GM12878 (cell line): ENCODE results near the gene HSFX3. TPM values are rescaled to one million over a fixed set of nuclear protein-coding genes. Genes with fewer than 3 reads are reported as not detected.
A peak's percentile ranks its signal among the peaks of the same experiment; 100 is the strongest.

Experiments used
- ATAC-seq: fragments of 200-7000 bp; cut with Tn5 transposase; 3 replicates; pipeline ENCODE4 v1.9.1; 2020; ENCODE audit warnings: mild to moderate bottlenecking, moderate library complexity
- BruUV-seq: library from RNA; stranded (reverse); fragments of 400-500 nt; replicated peaks from 2 replicates; lab custom pipeline; 2021; lab: Mats Ljungman, UMichigan
- CTCF ChIA-PET: fragments of 300-600 bp; sonication (Branson Sonifier 250); formaldehyde crosslinking; extraction: SDS; loops from one replicate; lab custom pipeline; 2021; ENCODE audit warnings: inconsistent platforms; lab: Yijun Ruan, JAX
- POLR2A ChIA-PET: fragments of 350-600 bp; formaldehyde crosslinking; extraction: SDS; loops from one replicate; lab custom pipeline; 2021; ENCODE audit warnings: inconsistent platforms; lab: Charles Lee
- RAD21 ChIA-PET: fragments of 300-600 bp; sonication (Branson Sonifier 250); formaldehyde crosslinking; loops from one replicate; lab custom pipeline; 2023; ENCODE audit warnings: antibody characterized with exemption; ENCODE audit not compliant: unreplicated experiment; lab: Charles Lee
- SMC1A ChIA-PET: fragments of 300-600 bp; sonication (Branson Sonifier 250); formaldehyde crosslinking; loops from one replicate; lab custom pipeline; 2023; ENCODE audit not compliant: unreplicated experiment, uncharacterized antibody; lab: Charles Lee
- DNase-seq: peaks from one replicate; pipeline ENCODE4 v3.0.0-alpha.2; 2011; ENCODE audit warnings: low read depth, low spot score
- FAIRE-seq: peaks from 3 replicates; lab custom pipeline; 2011; peaks lifted over from hg19 to GRCh38; lab: Jason Lieb, UNC
- H2AFZ ChIP-seq: 2 replicates; pipeline ENCODE4 v1.6.0; 2011; ENCODE audit warnings: low read depth, low read length, control low read depth; ENCODE audit not compliant: control insufficient read depth
- H3K27ac ChIP-seq: 2 replicates; pipeline ENCODE4 v1.5.1; 2011; ENCODE audit warnings: control low read depth; ENCODE audit not compliant: control insufficient read depth, insufficient read depth
- H3K27me3 ChIP-seq, 2 experiments: replicated peaks in 1 of 2; 2 replicates each; pipeline versions ENCODE4 v1.6.0 to v1.6.1; 2011; ENCODE audit warnings: low read length in 1 of 2; ENCODE audit not compliant: control insufficient read depth in 2 of 2, insufficient read depth in 2 of 2
- H3K36me3 ChIP-seq, 2 experiments: 2 replicates each; pipeline ENCODE4 v1.5.1; 2011; ENCODE audit warnings: low read length in 1 of 2; ENCODE audit not compliant: control insufficient read depth in 2 of 2, insufficient read depth in 2 of 2
- H3K4me1 ChIP-seq: 2 replicates; pipeline ENCODE4 v1.6.1; 2011; ENCODE audit warnings: mild to moderate bottlenecking, low read length, moderate library complexity, mixed read lengths; ENCODE audit not compliant: control insufficient read depth, insufficient read depth
- H3K4me2 ChIP-seq: 2 replicates; pipeline ENCODE4 v1.6.0; 2011; ENCODE audit warnings: control low read depth; ENCODE audit not compliant: control insufficient read depth, insufficient read depth
- H3K4me3 ChIP-seq: fragments of 200-600 bp; sonication (generic); 2 replicates; pipeline ENCODE4 v1.5.1; 2016
- H3K79me2 ChIP-seq: 2 replicates; pipeline ENCODE4 v1.6.0; 2011; ENCODE audit warnings: low read length; ENCODE audit not compliant: control insufficient read depth, insufficient read depth
- H3K9ac ChIP-seq: 2 replicates; pipeline ENCODE4 v1.8.0; 2011; ENCODE audit warnings: low read length, control low read depth, mixed read lengths; ENCODE audit not compliant: control insufficient read depth, insufficient read depth
- H3K9me3 ChIP-seq: replicated peaks from 3 replicates; pipeline ENCODE4 v1.5.1; 2011; ENCODE audit warnings: mild to moderate bottlenecking, low read length; ENCODE audit not compliant: control insufficient read depth, insufficient read depth
- H4K20me1 ChIP-seq: 2 replicates; pipeline ENCODE4 v1.6.0; 2011; ENCODE audit not compliant: control insufficient read depth, insufficient read depth
- DPF2 ChIP-seq: fragments of 450-650 bp; IDR thresholded peaks from 2 replicates; pipeline ENCODE4 v1.6.1; 2017; ENCODE audit warnings: mild to moderate bottlenecking
- EED ChIP-seq: sonication (generic); IDR thresholded peaks from 2 replicates; pipeline ENCODE4 v1.6.1; 2016; ENCODE audit warnings: antibody characterized with exemption, low read depth
- EP300 ChIP-seq, 2 experiments: fragments of 150-350 bp in 1 of 2; IDR thresholded peaks; 2 replicates each; pipeline ENCODE4 v1.6.1; 2011 to 2012; ENCODE audit warnings: low read depth in 2 of 2, low read length in 2 of 2, borderline replicate concordance in 1 of 2, improper control_type of control experiment in 1 of 2, inconsistent platforms in 1 of 2; ENCODE audit not compliant: control insufficient read depth in 1 of 2
- KDM1A ChIP-seq: fragments of 200-600 bp; sonication (generic); IDR thresholded peaks from 2 replicates; pipeline ENCODE4 v1.6.1; 2016; ENCODE audit warnings: borderline replicate concordance
- MXI1 ChIP-seq: fragments of 150-350 bp; IDR thresholded peaks from 2 replicates; pipeline ENCODE4 v1.6.1; 2011; ENCODE audit warnings: low read depth, mild to moderate bottlenecking, inconsistent platforms, low read length, improper control_type of control experiment
- MYC ChIP-seq: IDR thresholded peaks from 2 replicates; pipeline ENCODE4 v1.6.1; 2011; ENCODE audit warnings: mild to moderate bottlenecking, low read length, moderate library complexity, inconsistent platforms; ENCODE audit not compliant: insufficient read depth, insufficient replicate concordance, insufficient read length, severe bottlenecking
- NR2C1 ChIP-seq: fragments of 450-650 bp; IDR thresholded peaks from 2 replicates; pipeline ENCODE4 v1.6.1; 2017; ENCODE audit warnings: antibody characterized with exemption, mild to moderate bottlenecking, moderate library complexity
- NRF1 ChIP-seq: conservative IDR thresholded peaks from 2 replicates; pipeline ENCODE4 v1.6.1; 2011; ENCODE audit warnings: mild to moderate bottlenecking, low read depth, low read length, improper control_type of control experiment
- RBBP5 ChIP-seq: fragments of 200-600 bp; sonication (generic); conservative IDR thresholded peaks from 2 replicates; pipeline ENCODE4 v1.6.1; 2016
- RUNX3 ChIP-seq: IDR thresholded peaks from 2 replicates; pipeline ENCODE4 v1.6.1; 2012; ENCODE audit warnings: low read length, inconsistent platforms
- WGBS: methylation state at CpG from one replicate; pipeline ENCODE4 v1.1.6; 2016; ENCODE audit warnings: low lambda C conversion rate; ENCODE audit not compliant: insufficient replicate concordance, insufficient coverage; ENCODE audit errors: missing lambda C conversion rate; 5-methylcytosine and 5-hydroxymethylcytosine counted together
- in situ Hi-C: fragments of 300-500 bp; cut with MboI; formaldehyde crosslinking; loops from 9 replicates; pipeline ENCODE4 v1.14.3; 2018; ENCODE audit warnings: mixed read lengths
- intact Hi-C: fragments of 100-400 bp; cut with micrococcal nuclease; formaldehyde crosslinking; loops from one replicate; pipeline ENCODE4 v1.14.2; 2022; ENCODE audit not compliant: unreplicated experiment
- polyA plus RNA-seq, 11 experiments: library from polyadenylated mRNA; depleted of rRNA in 4 of 11; unstranded in 6 of 11; stranded (reverse) in 5 of 11; fragments of >200 nt; fragmentation: Nextera tagmentation in 4 of 11; fragmentation: Illumina TruSeq in 1 of 11; extraction: Ambion mirVana in 4 of 11; extraction: Trizol in 1 of 11; gene quantifications; 1 replicate in 1 of 11; 2 replicates in 10 of 11; pipeline versions ENCODE4 v1.2.1 to v1.2.3, GENCODE V29; 2011 to 2016; ENCODE audit warnings: inconsistent platforms in 2 of 11, missing spikeins in 2 of 11, low read depth in 1 of 11
- total RNA-seq, 4 experiments: library from RNA; depleted of rRNA in 3 of 4; stranded (reverse); fragments of >200 nt in 3 of 4; fragmentation: Illumina TruSeq in 1 of 4; extraction: Trizol in 1 of 4; gene quantifications; 2 replicates each; pipeline versions ENCODE4 v1.2.1 to v1.2.3, GENCODE V29; 2013 to 2021
- TF ChIP-seq, protein P1 (sequence below): IDR thresholded peaks from 2 replicates; pipeline ENCODE4 v1.6.1; 2011; ENCODE audit warnings: mild to moderate bottlenecking, low read depth, low read length, moderate library complexity; ENCODE audit not compliant: insufficient replicate concordance

Gene HSFX3
- total and polyA plus RNA-seq, 10 of the 15 experiments (the other 5 are each of a cell fraction or from before 2014, with no cell fraction given), result 0.05 to 0.40 (median 0.29) TPM; not detected in 5

DNA sequence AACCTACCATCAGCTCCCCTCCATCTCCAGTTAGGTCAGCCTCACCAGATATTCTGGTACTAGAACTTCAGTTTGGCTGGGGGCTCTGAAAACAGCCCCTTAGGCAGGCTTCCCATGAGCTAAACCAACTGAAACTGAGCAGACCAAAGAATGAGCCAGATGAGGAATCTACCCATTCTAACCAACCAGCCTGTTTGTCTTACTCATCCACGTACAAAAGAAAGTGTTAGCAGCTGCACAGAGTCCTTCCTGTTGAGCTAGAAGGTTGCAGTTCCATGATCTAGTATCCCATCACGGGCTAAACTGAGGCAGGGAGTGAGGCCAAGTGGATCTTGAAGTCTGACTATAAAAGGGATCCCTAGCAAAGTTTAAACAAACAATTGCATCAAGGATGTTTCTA, 20.0 kb upstream of the HSFX3 start:
- Histone ChIP-seq H3K4me2 (no peak overlapping the region), H3K27me3 (no peaks in the 10 kb centered on the region), H2AFZ (no peak overlapping the region), H3K9ac (no peak overlapping the region), H4K20me1 (no peaks in the 10 kb centered on the region), H3K9me3 (no peaks in the 10 kb centered on the region), H3K4me3 (no peak overlapping the region), H3K27ac (no peak overlapping the region), H3K79me2 (no peaks in the 10 kb centered on the region), H3K4me1 (no peaks in the 10 kb centered on the region), H3K36me3 (no peaks in the 10 kb centered on the region)
- in situ Hi-C loops (no loop called here), intact Hi-C loops (no loop called here)
- WGBS, result 0% methylated on average over 2 of the region's 2 CpGs
- TF ChIP-seq EED, result 0 out of 2 replicates have a peak, but pooled peaks have one; percentile 36
- peak; percentile 37; the same call in 1 of the 2 replicates for TF ChIP-seq RUNX3
- no peak for TF ChIP-seq MYC
- BruUV-seq, result no TSS peak
- POLR2A ChIA-PET, result no interaction called here
- DNase-seq (no peak), FAIRE-seq (no peak), ATAC-seq (peak; percentile 21; the same call in 2 of the 3 replicates)
- RAD21 ChIA-PET, result no interaction called here
- CTCF ChIA-PET, result no interaction called here
- SMC1A ChIA-PET, result no interaction called here

DNA sequence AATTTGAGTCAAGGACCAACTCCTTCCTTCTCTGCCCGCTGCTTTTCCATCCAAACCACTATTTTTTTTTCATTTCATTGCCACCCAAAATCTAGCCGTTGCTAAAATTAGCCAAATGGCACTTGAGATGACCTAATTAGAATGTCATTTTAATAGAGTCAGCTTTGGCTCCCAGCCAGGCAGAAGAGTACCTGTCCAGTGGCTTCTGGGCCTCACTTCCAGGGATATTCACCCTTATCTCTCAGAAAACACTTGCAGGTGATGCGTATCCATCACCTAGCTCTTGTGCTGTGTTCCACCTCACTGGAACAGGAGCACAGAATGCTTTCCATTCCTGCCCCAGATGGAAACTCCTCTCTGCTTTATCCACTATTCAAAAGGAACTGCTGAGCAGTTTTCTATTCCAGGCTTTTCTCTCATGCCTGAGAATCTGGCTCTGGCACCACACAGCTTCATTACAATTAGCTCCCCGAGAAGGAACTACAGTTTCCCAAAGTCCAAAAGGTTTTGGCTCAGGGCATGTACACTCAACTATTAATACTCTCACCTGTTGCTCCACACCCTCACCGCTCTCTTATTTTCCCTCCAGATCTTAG, 19.1 kb upstream of the HSFX3 start:
- Histone ChIP-seq H3K36me3 (no peaks in the 10 kb centered on the region), H3K4me3 (no peak overlapping the region), H3K4me1 (no peaks in the 10 kb centered on the region), H4K20me1 (no peaks in the 10 kb centered on the region), H2AFZ (no peak overlapping the region), H3K4me2 (no peak overlapping the region), H3K27me3 (no peaks in the 10 kb centered on the region), H3K9ac (no peak overlapping the region), H3K27ac (no peak overlapping the region), H3K9me3 (no peaks in the 10 kb centered on the region), H3K79me2 (no peaks in the 10 kb centered on the region)
- POLR2A ChIA-PET, result no interaction called here
- 33% methylated on average over 5 of the region's 5 CpGs for WGBS
- RAD21 ChIA-PET, result no interaction called here
- no TSS peak for BruUV-seq
- CTCF ChIA-PET, result interaction anchor here (0.6 to 1.0 kb wide), 2 partner anchors 37 to 57 kb away, joined by 3 read pairs; no protein-coding TSS in a partner anchor
- ATAC-seq, result no peak
- SMC1A ChIA-PET, result no interaction called here
- FAIRE-seq, result no peak
- intact Hi-C loops (no loop called here), in situ Hi-C loops (no loop called here)
- DNase-seq, result no peak
- TF ChIP-seq RBBP5 (no peak), NRF1 (no peak), KDM1A (no peak), MXI1 (no peak), DPF2 (no peak), NR2C1 (no peak), EP300 (IDR thresholded peaks at IDR 0.05; ENCODE audit: borderline replicate concordance in 1 of 2, control insufficient read depth in 1 of 2, low read depth in 2 of 2, low read length in 2 of 2) (no peak)
- TF ChIP-seq, protein P1, sequence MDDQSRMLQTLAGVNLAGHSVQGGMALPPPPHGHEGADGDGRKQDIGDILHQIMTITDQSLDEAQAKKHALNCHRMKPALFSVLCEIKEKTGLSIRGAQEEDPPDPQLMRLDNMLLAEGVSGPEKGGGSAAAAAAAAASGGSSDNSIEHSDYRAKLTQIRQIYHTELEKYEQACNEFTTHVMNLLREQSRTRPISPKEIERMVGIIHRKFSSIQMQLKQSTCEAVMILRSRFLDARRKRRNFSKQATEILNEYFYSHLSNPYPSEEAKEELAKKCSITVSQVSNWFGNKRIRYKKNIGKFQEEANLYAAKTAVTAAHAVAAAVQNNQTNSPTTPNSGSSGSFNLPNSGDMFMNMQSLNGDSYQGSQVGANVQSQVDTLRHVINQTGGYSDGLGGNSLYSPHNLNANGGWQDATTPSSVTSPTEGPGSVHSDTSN, result no peak
